SKM-1 treated with dmso at 0.1 percent for 144 hours (cell line): ENCODE data around the gene FAM237A.

Experiments used
- DNase-seq: peaks from one replicate; lab custom pipeline; 2025; ENCODE audit not compliant: unreplicated experiment; lab: John Stamatoyannopoulos, UW

FAM237A gene

DNA sequence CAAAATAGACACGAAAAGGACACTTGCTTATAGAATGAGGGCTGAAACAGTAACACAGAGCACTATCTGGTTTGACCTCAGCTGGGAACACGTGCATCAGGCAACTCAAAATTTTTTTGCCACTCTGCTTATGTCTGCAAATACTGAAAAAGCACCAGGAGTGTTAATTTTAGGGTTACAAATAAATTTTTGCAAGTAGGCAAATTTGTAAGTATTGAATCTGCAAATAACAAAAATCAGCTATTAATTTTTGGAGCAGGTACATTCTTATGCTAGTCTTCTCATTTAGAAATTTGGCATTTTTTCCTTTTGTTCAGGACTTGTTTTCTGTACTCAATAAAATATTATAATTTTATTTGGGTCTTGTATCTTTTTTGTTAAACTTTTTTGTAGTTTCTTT, 46.2 kb downstream of the FAM237A start:
- no peak for DNase-seq

DNA sequence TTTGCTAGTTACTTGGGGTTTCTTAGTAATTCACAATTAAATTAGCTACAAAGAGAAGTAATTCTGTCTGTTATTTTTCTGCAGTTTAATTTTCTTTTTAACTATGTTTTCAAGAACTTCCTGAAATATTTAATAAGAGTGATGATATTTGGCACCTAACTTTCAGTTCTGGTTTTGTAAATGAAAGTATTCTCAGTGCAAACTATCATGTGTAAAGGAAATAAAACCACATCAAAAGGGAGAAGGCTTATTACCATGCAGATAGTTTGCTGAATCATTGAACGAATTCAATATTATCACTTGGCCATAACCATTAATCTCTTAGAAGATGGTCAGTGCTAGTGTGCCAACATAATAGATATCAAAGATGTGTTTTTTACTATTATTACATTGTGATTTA, 46.7 kb downstream of the FAM237A start:
- DNase-seq = no peak

DNA sequence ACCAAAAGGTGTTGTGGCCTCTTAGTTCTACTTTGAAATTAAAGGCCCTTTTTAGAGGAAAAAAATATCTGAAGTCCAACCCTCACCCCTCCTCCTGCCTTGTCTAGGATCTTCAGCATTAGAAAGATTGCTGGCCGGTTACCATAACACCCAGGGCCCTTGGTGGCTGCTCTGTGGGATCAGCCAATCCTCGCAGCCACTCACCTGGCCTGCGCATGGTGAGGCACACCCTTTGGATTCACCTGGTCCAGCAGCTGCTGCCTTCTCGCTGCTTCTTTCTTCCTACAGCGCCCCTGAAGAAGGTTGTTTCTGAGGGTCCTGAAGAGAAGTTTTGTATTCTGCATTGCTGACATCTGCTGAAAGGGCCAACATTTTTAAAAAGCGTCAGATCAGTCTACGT, 50.7 kb downstream of the FAM237A start:
- no peak for DNase-seq

DNA sequence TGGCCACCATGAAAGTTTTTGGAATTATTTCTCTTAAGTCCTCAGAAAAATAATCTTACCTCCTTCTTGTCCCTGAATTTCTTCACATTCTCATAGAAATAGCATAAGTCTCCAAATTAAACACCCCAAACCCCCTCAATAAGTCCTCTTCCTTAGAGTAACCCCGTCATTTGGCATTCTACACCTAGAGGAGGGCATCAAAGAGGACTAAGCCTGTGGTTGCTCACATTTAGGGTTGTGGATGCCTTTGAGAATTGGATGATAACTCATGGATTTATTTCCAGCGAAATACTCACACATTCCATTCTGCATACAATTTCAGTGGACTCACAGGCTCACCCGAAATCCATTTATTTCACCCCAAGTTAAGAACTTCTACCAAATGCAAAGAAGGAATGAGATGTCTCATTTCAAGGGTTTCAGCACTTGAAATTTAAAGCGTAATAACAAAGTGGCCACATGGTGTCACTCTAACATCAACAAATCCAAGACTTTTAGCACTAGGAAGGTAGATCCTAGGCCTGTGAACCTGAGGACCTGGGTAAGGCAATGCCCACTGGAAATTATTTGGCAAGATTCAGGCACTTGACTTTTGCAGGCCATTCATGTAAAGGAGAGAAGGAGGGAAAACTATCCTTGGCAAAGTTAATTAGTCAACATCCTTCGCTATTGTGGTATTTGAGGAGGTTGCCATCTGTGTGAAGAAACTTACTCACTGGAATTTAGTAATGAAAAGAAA, 51.3 kb downstream of the FAM237A start:
- peak; percentile 48 for DNase-seq

DNA sequence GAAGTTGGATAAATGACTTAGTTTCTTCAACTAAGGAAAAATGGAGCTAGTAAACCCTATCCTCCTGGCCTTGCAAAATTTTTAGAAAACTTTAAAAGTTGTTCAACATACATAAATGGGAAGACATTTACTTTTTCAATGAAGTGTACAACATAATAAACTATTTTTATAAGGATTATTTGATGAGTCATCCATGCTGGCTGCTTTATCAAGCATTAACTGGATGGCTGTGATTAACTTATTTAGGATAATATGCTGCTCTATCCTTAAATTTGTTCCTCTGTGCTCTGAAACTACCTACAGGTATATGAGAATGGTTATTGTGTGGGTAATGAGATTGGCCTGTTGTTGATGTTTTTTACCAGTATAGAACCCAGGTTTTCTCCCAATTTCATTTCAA, 54.6 kb downstream of the FAM237A start:
- no peak for DNase-seq

DNA sequence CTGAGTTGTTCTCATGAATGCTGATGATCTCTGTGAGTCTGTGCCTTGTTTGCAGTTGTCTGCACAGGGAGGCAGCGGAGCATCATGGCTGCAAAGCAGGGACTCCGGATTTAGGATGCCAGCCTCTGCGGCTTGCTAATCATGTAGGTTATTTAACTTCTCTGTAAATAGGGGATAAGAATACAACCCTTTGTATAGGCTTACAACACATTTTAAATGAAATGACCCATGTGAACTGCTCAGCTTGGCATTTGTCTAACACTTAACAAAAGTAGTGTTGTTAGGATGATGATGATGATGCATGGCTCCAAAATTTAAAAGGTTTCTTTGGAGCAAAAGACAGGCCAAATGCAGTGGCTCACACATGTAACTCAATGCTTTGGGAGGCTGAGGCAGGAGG, 56.5 kb downstream of the FAM237A start:
- DNase-seq = no peak
